ENCODE measurements around the gene SQSTM1. TPM values are rescaled to one million over a fixed set of nuclear protein-coding genes. Genes with fewer than 3 reads are reported as not detected.

The SQSTM1 gene
- total and polyA plus RNA-seq, 9 of the 15 experiments (the other 6 are each of a cell fraction or from before 2014, with no cell fraction given), result 5.6 to 148 (median 64.0) TPM

DNA sequence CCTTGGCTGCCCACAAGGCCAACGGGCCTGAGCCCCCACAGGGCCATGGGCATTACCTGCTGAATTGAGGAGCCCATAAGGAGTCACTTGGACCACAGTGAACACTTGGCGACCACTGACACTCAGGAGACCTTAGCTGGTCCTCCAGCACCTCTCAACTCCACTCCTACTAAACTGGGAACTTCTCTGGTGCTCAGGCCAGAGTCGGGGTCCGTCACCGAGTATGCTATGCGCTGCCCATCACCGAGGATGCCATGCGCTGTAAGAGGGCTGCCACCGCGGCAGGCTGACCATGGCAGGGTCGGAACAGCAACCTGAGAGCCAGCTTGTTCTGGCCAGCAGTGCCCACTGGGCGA lies 600 bp upstream of the SQSTM1 start (continued):
- TF ChIP-seq FOXK1 (CRISPR knock-in tag; IDR thresholded peaks at IDR 0.05; ENCODE audit: borderline replicate concordance), result no peak
- TF ChIP-seq ZKSCAN3 (CRISPR knock-in tag; IDR thresholded peaks at IDR 0.05), result no peak
- TF ChIP-seq RBM14 (IDR thresholded peaks at IDR 0.05; ENCODE audit: borderline replicate concordance, insufficient read depth, low read depth, low read length), result no peak
- TF ChIP-seq ZNF76 (CRISPR knock-in tag; IDR thresholded peaks at IDR 0.05; ENCODE audit: borderline replicate concordance), result peak; percentile 71; the same call in 1 of the 2 replicates
- TF ChIP-seq PHB (CRISPR knock-in tag; IDR thresholded peaks at IDR 0.05), result no peak
- no peak for TF ChIP-seq ZFP91 (CRISPR knock-in tag; IDR thresholded peaks at IDR 0.05)
- 0 out of 2 replicates have a peak, but pooled peaks have one; percentile 15 for TF ChIP-seq SRSF3 (IDR thresholded peaks at IDR 0.05; ENCODE audit: insufficient read depth, low read length)
- 0 out of 2 replicates have a peak, but pooled peaks have one; percentile 11 for TF ChIP-seq BCL6 (CRISPR knock-in tag; IDR thresholded peaks at IDR 0.05)
- TF ChIP-seq MTF1 (CRISPR knock-in tag; IDR thresholded peaks at IDR 0.05; ENCODE audit: borderline replicate concordance), result peak; percentile 80; the same call in 1 of the 2 replicates
- no peak for TF ChIP-seq PPARD (CRISPR knock-in tag; IDR thresholded peaks at IDR 0.05)
- peak; percentile 80 for TF ChIP-seq IFI16 (CRISPR knock-in tag; IDR thresholded peaks at IDR 0.05)
- no peak for TF ChIP-seq TAF9B (IDR thresholded peaks at IDR 0.05; ENCODE audit: partially characterized antibody)
- no peak for TF ChIP-seq KAT2B (IDR thresholded peaks at IDR 0.05; ENCODE audit: low read depth, low read length)
- TF ChIP-seq ZNF561 (CRISPR knock-in tag; conservative IDR thresholded peaks at IDR 0.05), result no peak
- TF ChIP-seq ERF (CRISPR knock-in tag; IDR thresholded peaks at IDR 0.05), result peak; percentile 77; the same call in 1 of the 2 replicates
- TF ChIP-seq ZNF695 (CRISPR knock-in tag; IDR thresholded peaks at IDR 0.05), result no peak
- TF ChIP-seq ZFP1 (CRISPR knock-in tag; IDR thresholded peaks at IDR 0.05), result 0 out of 2 replicates have a peak, but pooled peaks have one; percentile 41
- no peak for TF ChIP-seq PRMT5 (CRISPR knock-in tag; IDR thresholded peaks at IDR 0.05)
- no peak for TF ChIP-seq ZNF311 (CRISPR knock-in tag; IDR thresholded peaks at IDR 0.05)
- no peak for TF ChIP-seq POLR2A (conservative IDR thresholded peaks at IDR 0.05)
- no peak for TF ChIP-seq HLTF (IDR thresholded peaks at IDR 0.05)
- no peak for TF ChIP-seq ZNF3 (CRISPR knock-in tag; IDR thresholded peaks at IDR 0.05)
- TF ChIP-seq HMGN3 (IDR thresholded peaks at IDR 0.05; ENCODE audit: borderline replicate concordance, extremely low read depth, insufficient read length, low read depth, low read length), result no peak
- no peak for TF ChIP-seq NFIX (CRISPR knock-in tag; IDR thresholded peaks at IDR 0.05; ENCODE audit: low read depth)
- no peak for TF ChIP-seq KLF13 (tag; IDR thresholded peaks at IDR 0.05; ENCODE audit: borderline replicate concordance, low read depth)
- TF ChIP-seq PTBP1 (IDR thresholded peaks at IDR 0.05; ENCODE audit: low read depth, low read length), result 0 out of 2 replicates have a peak, but pooled peaks have one; percentile 36
- TF ChIP-seq ZNF224 (CRISPR knock-in tag; IDR thresholded peaks at IDR 0.05), result no peak
- no peak for TF ChIP-seq HCFC1 (IDR thresholded peaks at IDR 0.05; ENCODE audit: low read depth, low read length)
- no peak for TF ChIP-seq HIVEP1 (CRISPR knock-in tag; IDR thresholded peaks at IDR 0.05)
- TF ChIP-seq FOXA1 (IDR thresholded peaks at IDR 0.05; ENCODE audit: borderline replicate concordance), result no peak
- TF ChIP-seq STAT5B (CRISPR knock-in tag; IDR thresholded peaks at IDR 0.05), result no peak

All from K562 (cell line).